HG03558 (cell line): ENCODE data around the gene ETFB.

Source experiments
- ATAC-seq: cut with Tn5 transposase; IDR thresholded peaks from one replicate; pipeline ENCODE4 v1.9.1; 2021; ENCODE audit warnings: moderate number of reproducible peaks; ENCODE audit not compliant: unreplicated experiment; ENCODE audit errors: extremely low read depth

ETFB gene

DNA sequence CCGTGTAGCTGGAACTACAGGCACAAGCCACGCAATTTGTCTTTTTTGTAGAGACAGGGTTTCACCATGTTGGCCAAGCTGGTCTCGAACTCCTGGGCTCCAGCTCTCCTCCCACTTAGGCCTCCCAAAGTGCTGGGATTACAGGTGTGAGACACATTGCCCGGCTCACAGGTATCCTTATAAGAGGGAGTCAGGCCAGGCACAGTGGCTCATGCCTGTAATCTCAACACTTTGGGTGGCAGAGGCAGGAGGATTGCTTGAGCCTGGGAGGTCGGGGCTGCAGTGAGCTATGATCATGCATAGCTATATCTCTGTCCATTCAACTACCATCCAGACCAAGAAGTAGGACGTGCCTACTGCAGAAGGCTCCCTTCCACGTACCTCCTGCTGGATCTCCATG lies 64.9 kb downstream of the ETFB start:
- no peak for ATAC-seq

DNA sequence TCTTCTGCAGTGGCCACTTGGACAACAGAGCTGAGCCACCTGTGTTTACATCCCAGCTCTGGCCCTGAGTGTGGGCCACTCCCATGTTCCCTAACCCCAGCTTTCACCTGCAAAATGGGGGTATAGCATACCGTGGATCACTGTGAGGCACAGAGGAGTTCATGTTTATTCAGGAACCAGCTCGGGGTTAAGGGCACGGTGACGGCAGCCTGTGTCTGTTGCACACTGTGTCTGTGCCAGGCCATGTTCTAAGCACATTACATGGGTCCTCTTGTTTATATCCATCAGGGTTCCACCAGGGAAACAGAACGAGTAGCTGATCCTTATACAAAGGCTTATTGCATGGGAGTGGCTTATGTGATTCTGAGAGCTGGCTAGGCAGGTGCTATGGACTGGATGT lies 68.8 kb downstream of the ETFB start:
- ATAC-seq, result no peak

DNA sequence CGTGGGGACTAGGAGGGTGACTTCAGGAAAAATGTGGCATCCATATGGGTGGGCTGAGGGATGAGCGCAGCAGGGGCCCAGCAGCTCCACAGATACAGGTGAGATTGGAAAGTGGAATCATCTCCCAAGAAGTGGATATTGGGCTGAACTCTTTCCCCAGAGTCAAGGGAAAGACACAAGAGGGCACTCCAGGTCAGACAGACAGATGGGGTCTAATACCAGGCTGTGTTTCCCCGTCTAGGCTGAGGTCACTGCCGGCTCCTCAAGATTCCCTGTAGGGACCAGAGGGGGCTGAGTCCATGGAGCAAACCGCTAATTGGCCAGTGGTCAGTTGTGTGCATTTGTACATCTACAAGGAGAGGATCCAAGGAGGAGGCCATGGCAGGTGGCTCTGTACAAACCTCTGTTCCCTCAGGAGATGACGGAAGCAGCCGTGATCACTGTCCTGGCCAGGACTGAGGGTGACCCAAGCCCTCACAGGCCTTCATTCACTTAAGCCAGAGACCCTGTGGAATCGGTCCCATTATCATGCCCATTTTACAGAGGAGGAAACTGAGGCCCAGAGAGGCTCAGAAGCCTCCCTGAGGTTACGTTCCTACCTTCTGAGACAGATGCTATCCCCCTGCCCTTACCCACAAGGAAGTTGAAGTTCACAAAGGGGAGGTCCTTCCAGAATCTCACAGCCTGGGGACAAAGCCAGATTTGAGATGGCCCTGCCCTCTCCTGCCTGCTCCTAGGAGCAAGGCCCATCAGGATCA lies 69.7 kb downstream of the ETFB start:
- ATAC-seq, result no peak

DNA sequence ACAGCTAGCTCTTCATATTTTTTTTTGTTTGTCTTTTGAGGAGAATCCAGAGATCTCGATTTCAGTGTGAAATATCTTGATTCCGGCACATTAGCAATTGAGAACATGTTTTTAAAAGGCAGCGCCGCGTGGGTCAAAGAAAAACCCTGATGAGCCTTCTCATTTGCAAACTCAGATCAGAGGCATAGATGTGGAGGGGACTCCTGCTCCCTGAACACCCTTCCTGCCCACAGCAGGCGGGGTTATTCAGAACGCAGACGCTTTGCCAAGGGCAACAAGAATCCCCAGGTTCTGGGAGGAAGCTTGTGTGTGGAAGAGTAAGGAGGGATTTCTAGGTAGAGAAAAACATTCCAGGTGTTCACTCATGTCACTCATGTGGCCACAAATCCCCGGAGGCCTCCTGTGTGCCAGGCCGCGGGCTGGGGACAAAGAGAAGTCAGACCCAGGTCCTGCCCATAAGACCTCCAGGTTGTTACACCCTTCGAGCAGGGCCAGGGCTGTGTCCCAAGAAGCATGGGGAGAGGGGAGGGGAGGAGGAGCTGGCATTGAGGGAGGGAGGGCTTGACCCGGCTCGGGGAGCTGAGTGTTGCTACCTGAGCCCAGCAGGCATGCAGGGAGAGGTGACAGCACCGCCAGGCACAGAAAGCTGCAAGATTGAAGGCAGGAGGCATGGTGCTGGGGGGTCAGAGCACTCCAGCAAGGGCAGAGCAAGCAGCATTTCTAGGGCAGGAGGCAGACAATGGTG lies 70.6 kb downstream of the ETFB start:
- ATAC-seq, result no peak
